Body of pancreas (tissue), 4 donors: ENCODE results near the gene ZMAT3. TPM values are rescaled to one million over a fixed set of nuclear protein-coding genes. Genes with fewer than 3 reads are reported as not detected.

Experiments
- ATAC-seq: fragments of 150-250 bp; one replicate; pipeline ENCODE4 v1.9.1; 2016
- DNase-seq, 4 donors: peaks; one replicate each; pipeline ENCODE4 v3.0.0-alpha.2; 2019
- H3K27ac ChIP-seq, 4 donors: fragments of 200-600 bp; sonication (generic); 1 replicate in 3 of 4; 2 replicates in 1 of 4; pipeline versions ENCODE4 v1.5.1 to v1.6.1; 2016 to 2019; ENCODE audit warnings: mild to moderate bottlenecking in 1 of 4, mixed read lengths in 1 of 4, moderate library complexity in 1 of 4
- H3K27me3 ChIP-seq, 2 donors: fragments of 200-600 bp; sonication (generic); one replicate each; pipeline ENCODE4 v1.6.0; 2016; ENCODE audit warnings: mild to moderate bottlenecking in 1 of 2
- H3K36me3 ChIP-seq, 2 donors: fragments of 200-600 bp; sonication (generic); replicated peaks in 1 of 2; 2 replicates each; pipeline ENCODE4 v1.5.1; 2016; ENCODE audit warnings: low read depth in 2 of 2; ENCODE audit not compliant: insufficient read depth in 1 of 2
- H3K4me1 ChIP-seq: fragments of 200-600 bp; sonication (generic); one replicate; pipeline ENCODE4 v1.6.0; 2016
- H3K4me3 ChIP-seq, 2 donors: fragments of 200-600 bp; sonication (generic); 1 replicate in 1 of 2; 2 replicates in 1 of 2; pipeline ENCODE4 v1.5.1; 2016 to 2019
- H3K9me3 ChIP-seq, 3 donors: fragments of 200-600 bp; sonication (generic); 1 replicate in 2 of 3; 2 replicates in 1 of 3; pipeline ENCODE4 v1.5.1; 2016
- CTCF ChIP-seq, 7 experiments: fragments of 450-650 bp in 4 of 7; fragments of 200-600 bp in 3 of 7; sonication (generic) in 3 of 7; IDR thresholded peaks; one replicate each; pipeline ENCODE4 v1.5.1; 2016 to 2019; ENCODE audit warnings: antibody characterized with exemption in 7 of 7
- POLR2A ChIP-seq, 3 donors: fragments of 450-650 bp; IDR thresholded peaks; one replicate each; pipeline ENCODE4 v1.6.1; 2016; ENCODE audit warnings: antibody characterized with exemption in 3 of 3, mild to moderate bottlenecking in 2 of 3
- WGBS, 2 donors: methylation state at CpG; one replicate each; pipeline ENCODE4 v1.1.5; 2017; 5-methylcytosine and 5-hydroxymethylcytosine counted together
- intact Hi-C: fragments of 100-400 bp; cut with DNase I; formaldehyde crosslinking; loops from one replicate; pipeline ENCODE4 v1.15.1; 2023
- small RNA-seq: library from RNA; depleted of rRNA; stranded (forward); fragments of <200 nt; gene quantifications from one replicate; pipeline ENCODE3, GENCODE V24; 2016
- total RNA-seq, 2 donors: library from RNA; depleted of rRNA; stranded (reverse); fragments of >200 nt; gene quantifications; one replicate each; pipeline ENCODE4 v1.1.0, GENCODE V29; 2016

Gene ZMAT3
- total RNA-seq, 2 donors from 2014 or later: 6.6 to 9.3 TPM

- no peak for ATAC-seq
- intact Hi-C loops: no loop called here
These were observed 89.5 kb downstream of the ZMAT3 start for GRCh38 chr3:178982137-178982536.

GRCh38 chr3:178975320-178975719, 96.3 kb downstream of the ZMAT3 start:
- Histone ChIP-seq H3K27ac (no peak overlapping the region), H3K4me1 (no peaks in the 10 kb centered on the region), H3K27me3 (no peaks in the 10 kb centered on the region), H3K36me3 (no peaks in the 10 kb centered on the region), H3K4me3 (no peak overlapping the region), H3K9me3 (no peaks in the 10 kb centered on the region)
- WGBS, 2 donors: 41 to 47% methylated on average over 2 of the region's 2 CpGs
- TF ChIP-seq CTCF (IDR thresholded peaks at IDR 0.05): no peak
- no peak for TF ChIP-seq POLR2A (IDR thresholded peaks at IDR 0.05)
- intact Hi-C loops: no loop called here
- no peak for ATAC-seq
- DNase-seq: no peak

More at GRCh38 chr3:178982137-178982536, 89.5 kb downstream of the ZMAT3 start:
- no peak overlapping the region for H3K4me3 ChIP-seq
- H3K36me3 ChIP-seq: no peaks in the 10 kb centered on the region
- peaks cover 0 to 4% (median 0%) of the 10 kb centered on the region in 3 donors for H3K9me3 ChIP-seq
- no peak overlapping the region for H3K27ac ChIP-seq
- DNase-seq: no peak
- no peak for TF ChIP-seq CTCF (IDR thresholded peaks at IDR 0.05)
- TF ChIP-seq POLR2A (IDR thresholded peaks at IDR 0.05): no peak
- H3K4me1 ChIP-seq: no peaks in the 10 kb centered on the region
- 75 to 82% methylated on average over 4 of the region's 4 CpGs for WGBS, 2 donors
- no peaks in the 10 kb centered on the region for H3K27me3 ChIP-seq

- Histone ChIP-seq H3K9me3 (no peaks in the 10 kb centered on the region), H3K4me1 (peaks cover 8% of the 10 kb centered on the region), H3K27me3 (no peaks in the 10 kb centered on the region), H3K36me3 (no peaks in the 10 kb centered on the region), H3K27ac (no peak overlapping the region), H3K4me3 (no peak overlapping the region)
- ATAC-seq (no peak), DNase-seq (no peak)
- intact Hi-C loops: no loop called here
- 10 to 23% methylated on average over 1 of the region's 1 CpG for WGBS, 2 donors
- TF ChIP-seq POLR2A (IDR thresholded peaks at IDR 0.05) (no peak), CTCF (IDR thresholded peaks at IDR 0.05) (no peak)
These were observed 100.0 kb downstream of the ZMAT3 start for GRCh38 chr3:178971614-178972013.

- DNase-seq: no peak
- H3K36me3 ChIP-seq: no peaks in the 10 kb centered on the region
- intact Hi-C loops: loop anchor here (10.0 kb wide), 1 partner anchor 534 kb away; no protein-coding TSS in a partner anchor
- 67 to 74% methylated on average over 5 of the region's 5 CpGs for WGBS, 2 donors
- H3K27me3 ChIP-seq: no peaks in the 10 kb centered on the region
- H3K4me1 ChIP-seq: peaks cover 8% of the 10 kb centered on the region
- no peak for TF ChIP-seq CTCF (IDR thresholded peaks at IDR 0.05)
- TF ChIP-seq POLR2A (IDR thresholded peaks at IDR 0.05): no peak
- no peaks in the 10 kb centered on the region for H3K9me3 ChIP-seq
- no peak for ATAC-seq
- H3K4me3 ChIP-seq: no peak overlapping the region
- no peak overlapping the region for H3K27ac ChIP-seq
These were observed 102.5 kb downstream of the ZMAT3 start for GRCh38 chr3:178969004-178969700.

Small RNAs within 50 kb of the gene (small RNA-seq; reads per million reads assigned to genes)
- gene RF00019: not detected

Other genes with a start within 250 kb of the ZMAT3 start
- 10 to 100 TPM in 1 of 2 donors, 1 to 10 TPM in 1; 6.3 to 11.7 TPM for gene PIK3CA, start 76.5 kb upstream of the ZMAT3 start, total RNA-seq
- 1 to 10 TPM; 6.5 to 8.2 TPM for gene KCNMB3, start 179.3 kb upstream of the ZMAT3 start, total RNA-seq